OCI-LY3 (cell line): ENCODE results near the gene BLTP2.
"Not testable (repeated sequence)": the region's sequence is repeated elsewhere in the genome, so short reads cannot be mapped to it uniquely, and the experiment has no call there.

Experiments used
- EZH2phosphoT487 ChIP-seq: fragments of 200-600 bp; shearing (Covaris generic); IDR thresholded peaks from 2 replicates; pipeline ENCODE4 v1.6.1; 2018; ENCODE audit warnings: antibody characterized with exemption, mixed run types, low read depth
- TF ChIP-seq, protein P1 (sequence below): fragments of 200-600, 300-600 bp; sonication (generic); IDR thresholded peaks from 2 replicates; pipeline ENCODE4 v1.5.1; 2014; ENCODE audit warnings: antibody characterized with exemption, low read length, low read depth

DNA sequence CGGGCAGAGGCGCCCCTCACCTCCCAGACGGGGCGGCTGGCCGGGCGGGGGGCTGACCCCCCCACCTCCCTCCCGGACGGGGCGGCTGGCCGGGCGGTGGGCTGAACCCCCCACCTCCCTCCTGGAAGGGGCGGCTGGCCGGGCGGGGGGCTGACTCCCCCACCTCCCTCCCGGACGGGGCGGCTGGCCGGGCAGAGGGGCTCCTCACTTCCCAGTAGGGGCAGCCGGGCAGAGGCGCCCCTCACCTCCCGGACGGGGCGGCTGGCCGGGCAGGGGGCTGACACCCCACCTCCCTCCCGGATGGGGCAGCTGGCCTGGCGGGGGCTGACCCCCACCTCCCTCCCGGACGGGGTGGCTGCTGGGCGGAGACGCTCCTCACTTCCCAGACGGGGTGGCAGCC is 40.9 kb downstream of the BLTP2 start:
- TF ChIP-seq, protein P1, sequence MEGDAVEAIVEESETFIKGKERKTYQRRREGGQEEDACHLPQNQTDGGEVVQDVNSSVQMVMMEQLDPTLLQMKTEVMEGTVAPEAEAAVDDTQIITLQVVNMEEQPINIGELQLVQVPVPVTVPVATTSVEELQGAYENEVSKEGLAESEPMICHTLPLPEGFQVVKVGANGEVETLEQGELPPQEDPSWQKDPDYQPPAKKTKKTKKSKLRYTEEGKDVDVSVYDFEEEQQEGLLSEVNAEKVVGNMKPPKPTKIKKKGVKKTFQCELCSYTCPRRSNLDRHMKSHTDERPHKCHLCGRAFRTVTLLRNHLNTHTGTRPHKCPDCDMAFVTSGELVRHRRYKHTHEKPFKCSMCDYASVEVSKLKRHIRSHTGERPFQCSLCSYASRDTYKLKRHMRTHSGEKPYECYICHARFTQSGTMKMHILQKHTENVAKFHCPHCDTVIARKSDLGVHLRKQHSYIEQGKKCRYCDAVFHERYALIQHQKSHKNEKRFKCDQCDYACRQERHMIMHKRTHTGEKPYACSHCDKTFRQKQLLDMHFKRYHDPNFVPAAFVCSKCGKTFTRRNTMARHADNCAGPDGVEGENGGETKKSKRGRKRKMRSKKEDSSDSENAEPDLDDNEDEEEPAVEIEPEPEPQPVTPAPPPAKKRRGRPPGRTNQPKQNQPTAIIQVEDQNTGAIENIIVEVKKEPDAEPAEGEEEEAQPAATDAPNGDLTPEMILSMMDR = not testable (repeated sequence)
- TF ChIP-seq EZH2phosphoT487 = not testable (repeated sequence)
